WERI-Rb-1 (cell line): ENCODE data around the gene POP5.

ENCODE experiments used
- DNase-seq: peaks from one replicate; pipeline ENCODE4 v3.0.0-alpha.2; 2020
- H3K27ac ChIP-seq: fragments of 250-450 bp; sonication (Bioruptor Pico); 2 replicates; pipeline ENCODE4 v1.5.1; 2020; ENCODE audit warnings: mild to moderate bottlenecking, moderate library complexity
- H3K27me3 ChIP-seq: fragments of 250-450 bp; sonication (Bioruptor Pico); 2 replicates; pipeline ENCODE4 v1.5.1; 2021; ENCODE audit warnings: mild to moderate bottlenecking, low read depth, moderate library complexity; ENCODE audit not compliant: insufficient read depth, severe bottlenecking
- H3K36me3 ChIP-seq: fragments of 250-450 bp; sonication (Bioruptor Pico); 2 replicates; pipeline ENCODE4 v1.5.1; 2020; ENCODE audit warnings: mild to moderate bottlenecking, moderate library complexity
- H3K4me3 ChIP-seq: 2 replicates; pipeline ENCODE4 v1.5.1; 2011; ENCODE audit warnings: low read depth, mild to moderate bottlenecking, control low read depth, low read length
- H3K9me3 ChIP-seq: fragments of 250-450 bp; sonication (Bioruptor Pico); 2 replicates; pipeline ENCODE4 v1.5.1; 2021; ENCODE audit warnings: mild to moderate bottlenecking, moderate library complexity; ENCODE audit not compliant: severe bottlenecking
- CTCF ChIP-seq: IDR thresholded peaks from 2 replicates; pipeline ENCODE4 v1.5.1; 2011; ENCODE audit warnings: low read depth, mild to moderate bottlenecking, control low read depth, inconsistent platforms, low read length

POP5 gene

GRCh38 chr12:120590741-120591407, 9.7 kb upstream of the POP5 start:
- Histone ChIP-seq H3K9me3 (no peaks in the 10 kb centered on the region), H3K27me3 (peaks cover under 1% of the 10 kb centered on the region), H3K4me3 (no peak overlapping the region), H3K36me3 (no peaks in the 10 kb centered on the region), H3K27ac (no peak overlapping the region)
- no peak for TF ChIP-seq CTCF
- no peak for DNase-seq

- no peaks in the 10 kb centered on the region for H3K36me3 ChIP-seq
- H3K27ac ChIP-seq: no peak overlapping the region
- no peak for DNase-seq
- H3K27me3 ChIP-seq: peaks cover 15% of the 10 kb centered on the region
- TF ChIP-seq CTCF: no peak
- no peaks in the 10 kb centered on the region for H3K9me3 ChIP-seq
- no peak overlapping the region for H3K4me3 ChIP-seq
Measured at GRCh38 chr12:120588948-120589930, 8.0 kb upstream of the POP5 start.

GRCh38 chr12:120588371-120588770, 7.2 kb upstream of the POP5 start:
- no peak overlapping the region for H3K27ac ChIP-seq
- no peak for DNase-seq
- H3K36me3 ChIP-seq: no peaks in the 10 kb centered on the region
- H3K4me3 ChIP-seq: no peak overlapping the region
- no peaks in the 10 kb centered on the region for H3K9me3 ChIP-seq
- H3K27me3 ChIP-seq: peaks cover 23% of the 10 kb centered on the region
- TF ChIP-seq CTCF: no peak

GRCh38 chr12:120586860-120587259, 5.7 kb upstream of the POP5 start:
- Histone ChIP-seq H3K4me3 (no peak overlapping the region), H3K27me3 (peaks cover 23% of the 10 kb centered on the region), H3K36me3 (no peaks in the 10 kb centered on the region), H3K9me3 (no peaks in the 10 kb centered on the region), H3K27ac (no peak overlapping the region)
- DNase-seq: no peak
- no peak for TF ChIP-seq CTCF

- no peak for DNase-seq
- Histone ChIP-seq H3K27me3 (peaks cover 23% of the 10 kb centered on the region), H3K36me3 (no peaks in the 10 kb centered on the region), H3K4me3 (no peak overlapping the region), H3K27ac (no peak overlapping the region), H3K9me3 (no peaks in the 10 kb centered on the region)
- no peak for TF ChIP-seq CTCF
Measured at GRCh38 chr12:120586206-120586605, 5.0 kb upstream of the POP5 start.
